ENCODE data around the gene CCDC174.

Gene CCDC174

GRCh38 chr3:14703791-14704190 lies 52.2 kb downstream of the CCDC174 start:
- no peak for DNase-seq

- DNase-seq = no peak
These were observed 54.5 kb downstream of the CCDC174 start for GRCh38 chr3:14706096-14706495.

GRCh38 chr3:14716591-14716990 lies 65.0 kb downstream of the CCDC174 start:
- DNase-seq = no peak

GRCh38 chr3:14717307-14717706 lies 65.7 kb downstream of the CCDC174 start:
- no peak for DNase-seq

GRCh38 chr3:14718539-14718938 lies 67.0 kb downstream of the CCDC174 start:
- DNase-seq = no peak

GRCh38 chr3:14719006-14719405 lies 67.4 kb downstream of the CCDC174 start:
- no peak for DNase-seq

- no peak for DNase-seq
These were observed 69.7 kb downstream of the CCDC174 start for GRCh38 chr3:14721126-14721864.
